AG08395 (cell line): ENCODE results near the gene RPL10.

ENCODE experiments used
- DNase-seq: peaks from one replicate; pipeline ENCODE4 v3.0.0; 2012; ENCODE audit warnings: mixed read lengths, low spot score

Gene RPL10

GRCh38 chrX:154397888-154398667 is at the start of gene RPL10:
Gene RPL10, plus strand, starts transcription at chrX:154398377. Its CDS starts 143 bp downstream, at chrX:154398520.
- peak; percentile 97 for DNase-seq

DNA sequence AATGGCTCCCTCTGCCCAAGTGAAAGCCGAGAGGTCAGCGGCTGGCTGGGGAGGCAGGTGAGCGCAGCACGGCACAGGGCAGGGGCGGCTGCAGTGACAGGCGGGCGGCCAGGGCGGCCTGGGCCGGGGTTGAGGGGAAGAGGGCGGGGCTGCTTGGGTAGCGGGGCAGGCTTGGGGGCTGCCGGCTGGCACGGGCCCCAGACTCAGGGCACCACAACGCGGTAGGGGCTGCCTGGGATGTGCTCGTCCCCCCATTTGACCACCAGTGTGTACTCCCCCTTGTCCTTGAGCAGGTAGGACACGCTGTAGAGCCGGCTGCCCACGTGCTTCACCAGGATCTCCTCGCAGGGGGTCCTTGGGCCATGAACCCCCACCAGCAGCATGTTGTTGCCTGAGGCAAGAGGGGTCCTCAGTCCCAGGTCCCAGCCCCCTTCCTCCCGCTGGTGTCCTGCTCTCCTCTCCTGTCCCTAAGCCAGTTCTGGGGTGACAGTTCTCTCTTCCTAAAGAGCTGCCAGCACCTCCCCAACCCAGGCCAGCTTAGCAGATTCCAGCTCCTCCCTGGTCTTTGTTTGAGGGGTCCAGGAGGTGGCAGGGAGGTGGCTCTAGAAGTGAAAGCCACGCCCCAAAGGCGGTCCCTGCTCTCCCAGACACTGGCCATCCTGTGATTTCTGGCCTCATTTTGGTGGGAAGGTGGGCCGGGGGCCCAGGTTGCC is 49.4 kb upstream of the RPL10 start:
- no peak for DNase-seq

- DNase-seq: no peak
Observed at GRCh38 chrX:154349359-154349935, 48.7 kb upstream of the RPL10 start.

- no peak for DNase-seq
Observed at GRCh38 chrX:154349979-154350378, 48.2 kb upstream of the RPL10 start.

- DNase-seq: no peak
Observed at GRCh38 chrX:154350429-154351182, 47.6 kb upstream of the RPL10 start.

DNA sequence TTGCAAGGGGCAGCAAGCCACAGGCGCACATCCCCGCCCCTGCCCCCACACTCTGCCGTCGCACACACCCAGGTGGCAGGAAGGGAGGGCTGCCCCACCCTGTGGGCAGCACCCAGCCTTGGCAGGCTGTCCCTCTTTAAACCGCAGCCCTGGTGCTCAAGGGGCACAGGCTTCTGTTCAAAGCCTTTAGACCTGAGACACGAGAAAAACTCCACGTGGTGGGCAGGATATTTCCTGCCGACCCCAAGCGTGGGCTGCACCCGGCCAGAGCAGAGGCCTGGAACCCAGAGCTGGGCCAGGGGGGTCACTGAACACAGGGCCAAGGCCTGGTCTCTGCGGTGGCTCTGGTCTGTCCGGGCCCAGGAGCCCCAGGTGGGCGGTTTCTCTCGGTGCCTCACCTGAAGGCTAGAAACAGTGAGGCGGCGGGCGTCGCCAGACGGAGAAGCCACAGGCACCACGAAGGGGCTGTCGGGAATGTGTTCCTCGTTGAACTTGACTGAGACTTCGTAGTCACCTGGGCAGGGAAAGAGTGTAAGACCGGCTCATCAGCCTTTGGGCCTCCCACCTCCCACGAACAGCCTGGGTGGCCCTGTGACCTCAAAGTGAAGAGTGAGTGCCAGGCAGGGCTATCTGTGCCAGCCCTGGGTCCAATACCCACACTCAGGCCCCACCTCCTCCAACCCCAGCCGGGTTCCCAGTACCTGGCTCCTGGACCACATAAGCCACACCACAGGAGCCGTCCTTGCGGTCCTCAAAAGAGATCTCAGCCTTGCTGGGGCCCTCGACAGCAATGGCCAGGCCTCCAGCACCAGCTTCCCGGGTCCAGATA is 46.8 kb upstream of the RPL10 start:
- no peak for DNase-seq

DNA sequence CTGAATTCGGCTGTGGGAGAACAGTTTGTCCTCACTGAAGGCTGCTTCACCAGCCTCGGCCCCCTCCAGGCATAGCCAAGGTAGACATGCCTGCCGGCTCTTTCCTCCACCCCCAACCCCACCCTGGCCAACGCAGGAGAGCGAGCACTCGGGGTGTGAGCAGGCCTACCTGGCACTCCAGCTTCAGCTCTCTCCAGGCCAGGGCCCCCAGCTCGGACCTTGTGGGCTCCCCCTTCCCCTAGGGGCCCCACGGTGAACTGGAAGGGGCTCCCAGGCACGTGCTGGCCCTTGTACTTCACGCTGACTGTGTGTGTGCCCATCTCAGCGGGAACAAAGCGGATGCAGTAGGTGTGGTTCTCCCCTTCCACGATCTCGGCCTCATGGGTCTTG is 46.2 kb upstream of the RPL10 start:
- DNase-seq: no peak

DNA sequence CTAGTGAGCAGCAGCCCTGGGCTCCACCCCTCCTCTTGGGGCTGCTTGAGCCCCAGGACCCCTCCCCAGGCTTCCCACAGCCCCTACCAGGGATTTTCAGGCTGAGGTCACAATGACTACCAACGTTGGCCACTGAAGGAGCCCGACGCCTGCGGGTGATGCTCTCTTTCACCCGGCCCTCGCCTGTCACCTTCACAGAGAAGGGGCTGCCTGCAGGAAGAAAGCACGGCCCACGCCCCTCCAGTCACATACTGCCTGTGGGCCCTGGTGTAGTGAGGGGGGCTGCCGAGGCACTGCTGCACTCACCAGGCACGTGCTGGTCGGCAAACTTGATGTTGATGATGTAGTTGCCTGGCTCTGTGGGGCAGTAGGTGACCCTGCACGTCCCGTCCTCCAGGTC is 45.7 kb upstream of the RPL10 start:
- DNase-seq: no peak

DNA sequence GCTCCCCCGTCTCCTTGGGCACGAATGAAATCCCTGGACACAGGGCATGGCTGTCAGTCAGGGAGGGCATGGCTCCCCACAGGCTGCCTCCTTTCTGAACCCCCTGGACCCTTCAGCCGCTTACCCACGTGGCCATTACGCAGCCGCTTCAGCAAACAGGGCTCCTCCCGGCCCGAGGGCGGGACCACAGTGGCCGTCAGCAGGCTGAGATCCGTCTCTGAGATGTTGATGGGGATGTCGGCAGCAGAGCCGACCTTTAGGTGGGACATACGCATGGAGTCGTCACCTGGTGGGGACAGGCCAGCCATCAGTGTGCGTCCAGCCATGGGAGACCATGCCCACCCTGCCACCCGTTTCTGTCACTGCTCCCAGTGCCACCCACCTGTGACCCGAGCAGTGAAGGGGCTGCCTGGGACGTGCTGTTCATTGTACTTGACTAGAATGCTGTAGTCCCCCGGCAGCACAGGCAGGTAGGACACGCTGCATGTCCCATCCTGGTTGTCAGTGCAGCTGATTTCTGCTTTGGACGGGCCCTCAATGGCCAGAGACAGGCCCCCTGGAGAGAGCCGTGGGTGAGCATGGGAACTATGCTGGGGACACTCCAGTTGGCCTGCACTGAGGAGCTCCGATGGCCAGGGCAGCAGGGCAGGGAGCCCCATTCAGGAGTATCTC is 44.9 kb upstream of the RPL10 start:
- no peak for DNase-seq

GRCh38 chrX:154354013-154354412 is 44.2 kb upstream of the RPL10 start:
- DNase-seq: no peak

DNA sequence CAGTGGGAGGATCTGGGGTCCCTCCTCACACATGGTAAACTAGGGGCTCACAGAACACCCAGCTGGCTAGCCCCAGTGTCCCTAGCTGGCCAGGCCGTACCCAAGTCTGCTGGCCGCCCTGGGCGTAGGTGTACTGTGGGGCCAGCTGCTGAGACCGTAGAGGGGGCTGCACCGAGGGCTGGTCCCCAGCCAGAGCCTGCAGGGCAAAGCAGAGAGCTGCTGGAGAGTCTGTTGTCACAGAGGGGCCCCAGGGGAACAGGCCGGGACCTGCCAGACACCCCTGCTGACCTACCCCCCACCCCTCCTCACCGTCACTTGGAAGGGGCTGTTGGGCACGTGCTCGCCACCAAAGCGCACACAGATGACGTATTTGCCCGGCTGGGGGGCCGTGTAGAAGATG is 43.7 kb upstream of the RPL10 start:
- no peak for DNase-seq

- no peak for DNase-seq
Observed at GRCh38 chrX:154355094-154355775, 42.9 kb upstream of the RPL10 start.

DNA sequence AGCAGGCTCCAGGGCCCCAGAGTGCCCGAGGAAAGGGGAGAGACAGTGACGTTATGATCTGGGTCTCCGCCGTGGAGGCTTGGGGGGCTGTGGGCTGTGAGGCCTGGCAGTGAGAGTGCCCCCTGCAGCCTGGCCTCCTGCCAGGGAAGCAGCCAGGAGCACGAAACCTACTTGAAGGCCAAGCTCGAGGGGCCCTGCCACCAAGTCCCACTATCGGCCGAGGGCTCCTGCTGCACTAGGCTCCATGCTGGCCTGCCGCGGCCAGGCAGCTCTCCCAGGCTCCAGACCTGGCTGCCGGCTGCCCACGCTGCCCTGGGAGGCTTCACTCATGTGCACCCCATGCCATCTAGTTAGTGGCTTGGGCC is 42.4 kb upstream of the RPL10 start:
- no peak for DNase-seq

DNA sequence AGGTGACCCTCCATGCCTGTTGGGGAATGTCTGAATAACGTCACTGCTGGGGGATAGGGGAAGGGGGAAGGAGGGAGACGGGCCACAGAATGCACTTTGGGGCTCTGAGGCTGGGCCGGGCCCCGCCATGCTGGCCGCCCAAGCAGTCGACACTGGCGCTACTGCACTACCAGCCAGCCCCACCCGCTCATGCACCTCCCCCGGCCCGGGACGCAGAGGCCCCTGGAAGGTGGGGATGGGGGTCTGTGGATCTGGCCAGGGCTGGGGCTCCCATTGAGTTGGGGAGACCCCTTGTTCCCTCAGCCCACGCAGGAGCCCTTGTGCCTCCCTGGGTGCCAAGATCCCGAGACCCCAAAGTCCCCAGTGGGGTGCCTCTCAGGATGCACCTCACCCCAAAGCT is 41.6 kb upstream of the RPL10 start:
- DNase-seq: no peak

- DNase-seq: no peak
Observed at GRCh38 chrX:154357205-154357604, 41.0 kb upstream of the RPL10 start.

GRCh38 chrX:154358011-154358410 is 40.2 kb upstream of the RPL10 start:
- DNase-seq: no peak

- DNase-seq: no peak
Observed at GRCh38 chrX:154358829-154359228, 39.3 kb upstream of the RPL10 start.

DNA sequence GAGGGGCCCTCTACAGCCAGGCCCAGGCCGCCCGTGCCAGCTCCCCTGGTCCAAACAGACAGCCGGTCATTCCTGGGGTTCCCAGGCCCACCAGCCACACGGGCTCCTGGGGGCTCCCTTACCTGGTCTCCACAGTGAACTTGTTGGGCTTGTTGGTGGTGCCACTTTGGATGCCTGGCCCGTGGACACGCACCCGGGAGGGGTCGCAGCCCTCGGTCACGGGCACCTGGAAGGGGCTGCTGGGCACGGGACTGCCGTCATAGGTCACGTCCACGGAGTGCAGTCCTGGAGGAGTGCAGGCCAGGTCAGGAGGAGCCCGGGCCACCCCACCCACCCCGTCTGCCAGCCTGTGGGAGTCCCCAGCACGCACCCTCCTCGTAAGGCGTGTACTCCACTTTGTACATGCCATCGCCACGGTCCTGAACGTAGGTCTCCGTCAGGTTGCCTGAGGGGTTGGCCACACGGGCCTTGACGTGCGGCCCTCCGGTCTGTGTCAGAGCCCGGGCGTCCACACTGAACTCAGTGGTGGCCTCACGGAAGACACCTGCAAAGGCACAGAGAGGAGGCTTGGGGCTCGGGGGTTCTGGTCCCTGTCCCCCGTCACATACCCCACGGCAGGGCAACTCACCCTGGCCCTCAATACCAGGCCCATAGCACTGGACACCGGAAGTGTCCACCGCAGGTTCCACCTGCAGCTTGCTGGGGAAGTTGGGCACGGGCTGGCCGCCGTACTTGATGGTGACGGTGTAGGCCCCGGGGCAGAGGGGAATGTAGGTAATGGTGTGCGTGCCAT is 38.6 kb upstream of the RPL10 start:
- DNase-seq: no peak

DNA sequence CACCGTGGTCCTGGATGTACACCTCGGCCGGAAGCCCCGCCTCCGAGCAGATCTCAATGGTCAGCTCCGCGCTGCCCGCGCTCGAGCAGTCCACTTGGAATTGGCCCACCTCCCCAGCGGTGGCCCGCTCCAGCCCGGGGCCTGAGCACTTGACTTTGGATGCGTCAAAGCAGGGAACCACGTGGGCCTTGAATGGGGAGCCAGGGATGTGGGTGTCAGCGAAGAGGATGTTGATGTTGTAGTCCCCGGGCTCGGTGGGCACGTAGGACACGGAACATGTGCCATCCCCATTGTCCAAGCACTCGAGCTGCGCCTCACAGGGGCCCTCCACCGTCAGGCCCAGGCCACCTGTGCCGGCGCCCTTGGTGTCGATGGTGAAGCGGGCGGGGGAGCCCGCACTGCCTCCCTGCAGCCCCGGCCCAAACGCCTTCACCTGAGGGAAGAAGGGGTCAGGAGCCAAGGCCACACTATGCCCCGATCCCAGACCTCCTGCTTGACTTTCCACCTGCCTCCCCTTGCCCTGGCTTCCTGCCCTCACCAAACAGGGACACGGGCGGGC is 37.9 kb upstream of the RPL10 start:
- no peak for DNase-seq
